LNCaP clone FGC (cell line): ENCODE data around the gene CACNG6.

Experiments
- DNase-seq: peaks from one replicate; pipeline ENCODE4 v3.0.0-alpha.2; 2011; ENCODE audit warnings: low read depth
- H3K4me3 ChIP-seq: 2 replicates; pipeline ENCODE4 v1.5.1; 2011; ENCODE audit warnings: mild to moderate bottlenecking, low read depth, low read length, control low read depth
- TF ChIP-seq, protein P1 (sequence below): IDR thresholded peaks from 2 replicates; pipeline ENCODE4 v1.5.1; 2012; ENCODE audit warnings: mild to moderate bottlenecking; ENCODE audit not compliant: control insufficient read depth, insufficient read depth; ENCODE audit errors: extremely low read depth

Gene CACNG6

DNA sequence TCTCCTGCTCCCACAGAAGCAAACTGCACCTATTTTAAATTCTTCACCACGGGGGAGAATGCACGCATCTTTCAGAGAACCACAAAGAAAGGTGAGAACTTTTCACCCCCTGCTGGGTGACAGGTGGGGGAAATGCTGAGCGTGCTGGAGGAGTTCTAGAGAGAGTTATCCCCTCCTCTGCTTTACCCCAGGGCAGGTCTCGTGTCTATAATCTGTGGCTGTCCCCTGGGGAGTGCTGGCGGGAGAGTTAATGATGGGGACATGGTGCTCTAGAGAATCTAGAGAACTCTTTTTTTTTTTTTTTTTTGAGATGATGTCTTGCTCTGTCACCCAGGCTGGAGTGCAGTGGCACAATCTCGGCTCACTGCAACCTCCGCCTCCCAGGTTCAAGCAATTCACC lies 6.8 kb downstream of the CACNG6 start:
- DNase-seq: no peak
- TF ChIP-seq, protein P1, sequence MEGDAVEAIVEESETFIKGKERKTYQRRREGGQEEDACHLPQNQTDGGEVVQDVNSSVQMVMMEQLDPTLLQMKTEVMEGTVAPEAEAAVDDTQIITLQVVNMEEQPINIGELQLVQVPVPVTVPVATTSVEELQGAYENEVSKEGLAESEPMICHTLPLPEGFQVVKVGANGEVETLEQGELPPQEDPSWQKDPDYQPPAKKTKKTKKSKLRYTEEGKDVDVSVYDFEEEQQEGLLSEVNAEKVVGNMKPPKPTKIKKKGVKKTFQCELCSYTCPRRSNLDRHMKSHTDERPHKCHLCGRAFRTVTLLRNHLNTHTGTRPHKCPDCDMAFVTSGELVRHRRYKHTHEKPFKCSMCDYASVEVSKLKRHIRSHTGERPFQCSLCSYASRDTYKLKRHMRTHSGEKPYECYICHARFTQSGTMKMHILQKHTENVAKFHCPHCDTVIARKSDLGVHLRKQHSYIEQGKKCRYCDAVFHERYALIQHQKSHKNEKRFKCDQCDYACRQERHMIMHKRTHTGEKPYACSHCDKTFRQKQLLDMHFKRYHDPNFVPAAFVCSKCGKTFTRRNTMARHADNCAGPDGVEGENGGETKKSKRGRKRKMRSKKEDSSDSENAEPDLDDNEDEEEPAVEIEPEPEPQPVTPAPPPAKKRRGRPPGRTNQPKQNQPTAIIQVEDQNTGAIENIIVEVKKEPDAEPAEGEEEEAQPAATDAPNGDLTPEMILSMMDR: no peak
- no peak overlapping the region for H3K4me3 ChIP-seq

- H3K4me3 ChIP-seq: no peak overlapping the region
- DNase-seq: no peak
- TF ChIP-seq, protein P1: no peak
These were observed 8.3 kb downstream of the CACNG6 start for GRCh38 chr19:53999694-54000093.

DNA sequence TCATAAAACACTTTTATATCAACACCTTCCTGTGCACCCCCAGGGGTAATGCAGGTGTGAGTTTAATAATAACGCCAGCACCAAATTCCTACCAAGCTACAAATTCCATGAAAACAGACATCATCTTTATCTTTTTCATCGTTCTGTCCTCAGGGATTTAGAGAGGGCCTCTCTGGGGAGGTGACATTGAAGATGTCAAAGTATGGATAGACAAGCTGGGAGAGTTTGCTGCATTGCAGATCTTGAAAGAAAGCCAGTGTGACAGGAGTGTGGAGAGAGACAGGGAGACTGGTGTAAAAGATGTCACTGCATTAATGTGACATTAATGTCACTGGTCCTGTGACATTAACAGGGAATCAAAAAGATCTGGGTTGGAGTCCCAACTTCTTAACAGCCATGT lies 10.1 kb downstream of the CACNG6 start:
- no peak for DNase-seq
- TF ChIP-seq, protein P1: no peak
- H3K4me3 ChIP-seq: no peak overlapping the region

GRCh38 chr19:54002495-54003315 lies 11.3 kb downstream of the CACNG6 start:
- H3K4me3 ChIP-seq: no peak overlapping the region
- TF ChIP-seq, protein P1: no peak
- DNase-seq: no peak

DNA sequence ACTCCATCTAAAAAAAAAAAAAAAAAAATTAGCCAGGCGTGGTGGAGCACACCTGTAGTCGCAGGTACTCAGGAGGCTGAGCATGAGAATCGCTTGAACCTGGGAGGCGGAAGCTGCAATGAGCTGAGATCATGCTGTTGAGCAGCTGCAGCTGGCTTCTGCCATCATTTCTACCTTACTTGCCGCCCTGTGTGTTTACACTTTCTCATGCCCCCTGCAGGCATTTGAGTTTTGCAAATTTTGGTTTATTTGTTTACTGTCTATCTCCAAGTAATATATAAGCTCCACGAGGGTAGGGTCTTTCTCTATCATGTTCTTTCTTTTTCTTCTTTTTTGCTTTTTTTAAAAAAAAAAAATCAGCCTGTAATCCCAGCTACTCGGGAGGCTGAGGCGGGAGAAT lies 18.0 kb downstream of the CACNG6 start:
- TF ChIP-seq, protein P1: no peak
- no peak for DNase-seq
- H3K4me3 ChIP-seq: no peak overlapping the region

- no peak for DNase-seq
- TF ChIP-seq, protein P1: no peak
- no peak overlapping the region for H3K4me3 ChIP-seq
These were observed 19.0 kb downstream of the CACNG6 start for GRCh38 chr19:54010474-54010873.
